Motor neuron (in vitro differentiated cells): ENCODE data around the gene SMC6. TPM values are rescaled to one million over a fixed set of nuclear protein-coding genes. Genes with fewer than 3 reads are reported as not detected.

Experiments used
- ATAC-seq, 8 experiments: fragments of 200-7000 bp; cut with Tn5 transposase; replicated peaks in 6 of 8; 2 replicates each; pipeline ENCODE4 v1.8.0; 2021; ENCODE audit warnings: mild to moderate bottlenecking in 8 of 8, moderate library complexity in 8 of 8
- H3K27ac ChIP-seq, 2 donors: fragments of 250-450 bp; sonication (Bioruptor Pico); 2 replicates each; pipeline ENCODE4 v1.9.0; 2021; ENCODE audit warnings: antibody characterized with exemption in 2 of 2, mild to moderate bottlenecking in 2 of 2, moderate library complexity in 1 of 2
- H3K4me1 ChIP-seq, 2 donors: fragments of 250-450 bp; sonication (Bioruptor Pico); replicated peaks in 1 of 2; 2 replicates each; pipeline ENCODE4 v1.6.1; 2021; ENCODE audit warnings: antibody characterized with exemption in 2 of 2, mild to moderate bottlenecking in 2 of 2, moderate library complexity in 1 of 2
- H3K4me3 ChIP-seq, 5 donors: fragments of 250-450 bp; sonication (Bioruptor Pico); 2 replicates each; pipeline ENCODE4 v1.9.0; 2021; ENCODE audit warnings: antibody characterized with exemption in 5 of 5, mild to moderate bottlenecking in 5 of 5, moderate library complexity in 4 of 5
- WGBS, 10 experiments: fragments of 450-650 bp; shearing (Covaris generic); methylation state at CpG; one replicate each; pipeline ENCODE4 v1.0.0; 2022; 5-methylcytosine and 5-hydroxymethylcytosine counted together
- in situ Hi-C, 9 experiments: fragments of 400-800 bp; cut with MboI; loops; one replicate each; pipeline ENCODE4 v1.15.0; 2021; ENCODE audit warnings: low sequenced_read_pairs in 9 of 9, low pct_unique_long_range_greater_than_20kb in 2 of 9; ENCODE audit not compliant: unreplicated experiment in 9 of 9
- total RNA-seq, 8 experiments: library from RNA; unstranded; fragments of 300-600 nt; gene quantifications; 2 replicates each; pipeline versions ENCODE4 v1.2.3 to v1.2.4, GENCODE V29; 2022

Gene SMC6
- total RNA-seq, 8 experiments from 2014 or later, result 12.6 to 27.4 (median 21.2) TPM

GRCh38 chr2:17636257-17636656 is 117.4 kb downstream of the SMC6 start:
- in situ Hi-C loops, result no loop called here
- ATAC-seq, result peak in 3 of 8 experiments; percentile 37 to 82 (median 82)
- peaks cover 10 to 12% of the 10 kb centered on the region in 2 donors for H3K4me1 ChIP-seq
- no peak overlapping the region for H3K4me3 ChIP-seq
- H3K27ac ChIP-seq, result no peak overlapping the region
- 80 to 100% (median 85%) methylated on average over 1 to 3 of the region's 3 CpGs; no CpG with 5 or more reads in 6 of the 10 experiments for WGBS, 10 experiments

GRCh38 chr2:17634997-17635396 is 118.6 kb downstream of the SMC6 start:
- ATAC-seq, result peak in 1 of 8 experiments; percentile 52
- H3K27ac ChIP-seq, result no peak overlapping the region
- H3K4me3 ChIP-seq, result no peak overlapping the region
- in situ Hi-C loops, result no loop called here
- peaks cover 10 to 12% of the 10 kb centered on the region in 2 donors for H3K4me1 ChIP-seq
- 83 to 93% (median 83%) methylated on average over 1 to 2 of the region's 4 CpGs; no CpG with 5 or more reads in 7 of the 10 experiments for WGBS, 10 experiments

GRCh38 chr2:17630089-17630488 is 123.5 kb downstream of the SMC6 start:
- Histone ChIP-seq H3K4me3 (no peak overlapping the region), H3K4me1 (no peaks in the 10 kb centered on the region), H3K27ac (no peak overlapping the region)
- no peak for ATAC-seq
- in situ Hi-C loops, result no loop called here
- WGBS, 10 experiments, result 33 to 100% (median 86%) methylated on average over 1 to 4 of the region's 4 CpGs; no CpG with 5 or more reads in 1 of the 10 experiments

- 43 to 100% (median 60%) methylated on average over 1 to 2 of the region's 2 CpGs; no CpG with 5 or more reads in 5 of the 10 experiments for WGBS, 10 experiments
- peak in 3 of 8 experiments; percentile 14 to 62 (median 24) for ATAC-seq
- in situ Hi-C loops, result no loop called here
- Histone ChIP-seq H3K4me1 (no peaks in the 10 kb centered on the region), H3K4me3 (no peak overlapping the region), H3K27ac (no peak overlapping the region)
Observed at GRCh38 chr2:17628349-17629261, 125.0 kb downstream of the SMC6 start.

- no peaks in the 10 kb centered on the region for H3K4me1 ChIP-seq
- H3K27ac ChIP-seq, result no peak overlapping the region
- H3K4me3 ChIP-seq, result no peak overlapping the region
- no peak for ATAC-seq
- in situ Hi-C loops, result no loop called here
- WGBS, 10 experiments, result 14 to 100% (median 84%) methylated on average over 1 to 2 of the region's 2 CpGs; no CpG with 5 or more reads in 5 of the 10 experiments
Observed at GRCh38 chr2:17627434-17627833, 126.2 kb downstream of the SMC6 start.

- in situ Hi-C loops, result no loop called here
- 0 to 100% (median 71%) methylated on average over 1 to 2 of the region's 3 CpGs; no CpG with 5 or more reads in 4 of the 10 experiments for WGBS, 10 experiments
- Histone ChIP-seq H3K27ac (no peak overlapping the region), H3K4me1 (no peaks in the 10 kb centered on the region), H3K4me3 (no peak overlapping the region)
- ATAC-seq, result peak in 2 of 8 experiments; percentile 52 to 54
Observed at GRCh38 chr2:17626986-17627385, 126.6 kb downstream of the SMC6 start.

- H3K4me1 ChIP-seq, result no peaks in the 10 kb centered on the region
- H3K27ac ChIP-seq, result no peak overlapping the region
- WGBS, 10 experiments, result 76 to 100% (median 93%) methylated on average over 1 to 3 of the region's 3 CpGs; no CpG with 5 or more reads in 3 of the 10 experiments
- H3K4me3 ChIP-seq, result no peak overlapping the region
- in situ Hi-C loops, result no loop called here
- ATAC-seq, result no peak
Observed at GRCh38 chr2:17625446-17625845, 128.2 kb downstream of the SMC6 start.

- ATAC-seq, result peak in 2 of 8 experiments; percentile 36
- in situ Hi-C loops, result no loop called here
Observed at GRCh38 chr2:17621781-17622180, 131.8 kb downstream of the SMC6 start.

GRCh38 chr2:17620841-17621240 is 132.8 kb downstream of the SMC6 start:
- ATAC-seq, result peak in 1 of 8 experiments; percentile 14
- Histone ChIP-seq H3K27ac (no peak overlapping the region), H3K4me1 (no peaks in the 10 kb centered on the region), H3K4me3 (no peak overlapping the region)
- in situ Hi-C loops, result no loop called here

More at GRCh38 chr2:17621781-17622180, 131.8 kb downstream of the SMC6 start:
- Histone ChIP-seq H3K4me1 (no peaks in the 10 kb centered on the region), H3K27ac (no peak overlapping the region), H3K4me3 (no peak overlapping the region)
- 63 to 100% (median 89%) methylated on average over 2 of the region's 2 CpGs; no CpG with 5 or more reads in 6 of the 10 experiments for WGBS, 10 experiments

- Histone ChIP-seq H3K4me1 (no peaks in the 10 kb centered on the region), H3K27ac (no peak overlapping the region), H3K4me3 (no peak overlapping the region)
- in situ Hi-C loops, result no loop called here
- 0 to 50% (median 29%) methylated on average over 2 to 6 of the region's 6 CpGs; no CpG with 5 or more reads in 3 of the 10 experiments for WGBS, 10 experiments
- peak in 3 of 8 experiments; percentile 5 to 47 (median 34) for ATAC-seq
Observed at GRCh38 chr2:17620280-17620679, 133.3 kb downstream of the SMC6 start.

- H3K4me1 ChIP-seq, result no peaks in the 10 kb centered on the region
- 0 to 14% (median 0%) methylated on average over 1 of the region's 1 CpG; no CpG with 5 or more reads in 6 of the 10 experiments for WGBS, 10 experiments
- in situ Hi-C loops, result no loop called here
- no peak for ATAC-seq
- no peak overlapping the region for H3K27ac ChIP-seq
- no peak overlapping the region for H3K4me3 ChIP-seq
Observed at GRCh38 chr2:17617955-17618354, 135.7 kb downstream of the SMC6 start.

- Histone ChIP-seq H3K27ac (no peak overlapping the region), H3K4me3 (no peak overlapping the region), H3K4me1 (no peaks in the 10 kb centered on the region)
- 42 to 80% (median 65%) methylated on average over 1 to 3 of the region's 5 CpGs; no CpG with 5 or more reads in 6 of the 10 experiments for WGBS, 10 experiments
- in situ Hi-C loops, result no loop called here
- ATAC-seq, result peak in 3 of 8 experiments; percentile 54 to 86 (median 66)
Observed at GRCh38 chr2:17617516-17617915, 136.1 kb downstream of the SMC6 start.

GRCh38 chr2:17616405-17616804 is 137.2 kb downstream of the SMC6 start:
- no peak for ATAC-seq
- 50 to 88% methylated on average over 1 of the region's 1 CpG; no CpG with 5 or more reads in 8 of the 10 experiments for WGBS, 10 experiments
- Histone ChIP-seq H3K4me3 (no peak overlapping the region), H3K4me1 (no peaks in the 10 kb centered on the region), H3K27ac (no peak overlapping the region)
- in situ Hi-C loops, result no loop called here
